ENCODE results near the gene MRPS2. TPM values are rescaled to one million over a fixed set of nuclear protein-coding genes. Genes with fewer than 3 reads are reported as not detected.

MRPS2 gene
- total and polyA plus RNA-seq, 2 of the 4 experiments (the other 2 are of a cell fraction) = 53.1 to 104 TPM

DNA sequence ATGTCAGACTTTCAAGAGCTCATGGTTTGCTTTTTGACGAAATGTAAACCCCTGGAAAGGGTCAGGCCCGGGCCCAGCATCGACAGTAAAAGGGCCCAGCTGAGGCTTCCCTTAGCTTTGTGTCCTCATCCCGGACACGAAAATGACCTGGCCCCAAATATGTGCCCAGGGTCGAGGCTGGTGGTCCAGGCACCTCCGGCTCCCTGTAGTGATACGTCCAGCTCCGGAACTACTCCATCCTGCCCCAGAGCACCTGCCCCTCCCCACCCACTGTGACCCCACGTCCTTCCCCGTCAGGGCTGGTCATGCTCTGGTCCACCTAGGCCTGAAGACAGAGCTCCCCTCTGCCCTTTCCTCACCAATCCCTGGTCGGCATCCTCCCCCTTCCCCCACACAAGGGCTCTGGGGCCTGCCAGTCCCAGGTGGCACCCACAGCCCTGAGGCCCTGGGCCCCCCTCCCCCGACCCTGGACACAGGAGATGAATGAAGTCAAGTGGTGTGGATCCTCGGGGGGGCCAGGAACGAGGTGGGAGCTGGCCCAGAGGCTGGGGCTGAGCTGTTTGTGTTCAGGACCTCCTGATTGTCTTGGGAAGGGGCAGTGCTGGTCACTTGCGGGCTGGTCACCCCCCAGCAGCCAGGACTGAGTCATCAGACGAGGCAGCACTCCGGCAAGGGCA, 51.7 kb downstream of the MRPS2 start:
- Histone ChIP-seq H3K4me2 (ENCODE audit: low read depth, low read length) (no peak overlapping the region), H3K4me3 (ENCODE audit: insufficient read depth, low read depth, low read length) (no peak overlapping the region), H3K79me1 (ENCODE audit: low read depth in 1 of 2, low read length in 2 of 2) (no peaks in the 10 kb centered on the region), H3K18ac (ENCODE audit: low read depth, low read length) (no peak overlapping the region), H3K56ac (ENCODE audit: extremely low read depth, insufficient read depth, low read length) (no peak overlapping the region), H2AK9ac (replicated peaks; ENCODE audit: low read depth, low read length, poor library complexity) (no peak overlapping the region), H4K8ac (ENCODE audit: low read depth in 2 of 2, low read length in 2 of 2) (no peak overlapping the region), H3K23ac (ENCODE audit: low read depth, low read length) (no peak overlapping the region), H2BK120ac (ENCODE audit: low read depth, low read length) (no peak overlapping the region), H3K9ac (ENCODE audit: low read depth, low read length) (no peak overlapping the region), H3K9me3 (ENCODE audit: control insufficient read depth, insufficient read depth, low read length) (no peaks in the 10 kb centered on the region), H2BK15ac (ENCODE audit: low read depth, low read length) (no peak overlapping the region), H2AFZ (replicated peaks; ENCODE audit: low read length, poor library complexity) (no peak overlapping the region), H2BK5ac (ENCODE audit: low read depth, low read length, poor library complexity, severe bottlenecking) (no peak overlapping the region), H4K91ac (ENCODE audit: insufficient read depth, low read depth, low read length) (no peak overlapping the region), H3K4ac (ENCODE audit: low read depth, low read length) (no peak overlapping the region), H3K9me1 (ENCODE audit: insufficient read depth, low read length) (no peaks in the 10 kb centered on the region), H2AK5ac (ENCODE audit: low read depth, low read length) (no peak overlapping the region), H2BK20ac (ENCODE audit: low read depth, low read length) (no peak overlapping the region), H4K20me1 (ENCODE audit: insufficient read depth, low read length) (no peaks in the 10 kb centered on the region), H3K27ac (ENCODE audit: insufficient read depth, low read length) (no peak overlapping the region), H4K5ac (ENCODE audit: low read depth, low read length) (no peak overlapping the region), H3K14ac (replicated peaks; ENCODE audit: low read depth, low read length) (no peak overlapping the region), H3K4me1 (ENCODE audit: control insufficient read depth, insufficient read depth, low read length) (no peaks in the 10 kb centered on the region), H3K27me3 (ENCODE audit: control insufficient read depth, insufficient read depth, low read length) (no peaks in the 10 kb centered on the region; the same call in 1 of the 2 replicates), H3K36me3 (ENCODE audit: control insufficient read depth, insufficient read depth, low read length) (no peaks in the 10 kb centered on the region)
- ATAC-seq (ENCODE audit: low read depth) (no peak), DNase-seq (no peak)
- TF ChIP-seq NFE2L2 (IDR thresholded peaks at IDR 0.05; ENCODE audit: low read depth, low read length) = no peak
- 54% methylated on average over 4 of the region's 18 CpGs; no CpG with 5 or more reads in 1 of the 2 experiments for WGBS, 2 experiments (ENCODE audit: extremely low coverage in 2 of 2, insufficient read length in 1 of 2)
- BruUV-seq (replicated peaks) = no TSS peak
- ChIA-PET POLR2A (ENCODE audit: unreplicated experiment) (interaction anchor here (0.6 kb wide), 1 partner anchor 164 kb away, joined by 16 read pairs; no protein-coding TSS in a partner anchor), CTCF (interaction anchor here (0.5 kb wide), 1 partner anchor 49 kb away, joined by 3 read pairs; no protein-coding TSS in a partner anchor)
- dilution Hi-C loops (cut with HindIII; ENCODE audit: low sequenced_read_pairs, unreplicated experiment) (no loop called here), in situ Hi-C loops (cut with MboI; ENCODE audit: low sequenced_read_pairs) (no loop called here), intact Hi-C loops (cut with micrococcal nuclease) (no loop called here)
